K562 (cell line): ENCODE results near the gene NDUFAF3. TPM values are rescaled to one million over a fixed set of nuclear protein-coding genes. Genes with fewer than 3 reads are reported as not detected.

Source experiments
- CXXC5 ChIP-seq: fragments of 250-450 bp; sonication (Bioruptor Pico); IDR thresholded peaks from 2 replicates; pipeline ENCODE4 v1.8.0; 2022; ENCODE audit warnings: inconsistent platforms, mild to moderate bottlenecking, moderate library complexity
- FOXP1 ChIP-seq: sonication (generic); formaldehyde crosslinking; IDR thresholded peaks from 2 replicates; pipeline ENCODE4 v1.8.0; 2022; ENCODE audit warnings: mild to moderate bottlenecking, missing genetic modification reagents
- NFYB ChIP-seq: IDR thresholded peaks from 2 replicates; pipeline ENCODE4 v1.6.1; 2011; ENCODE audit warnings: mild to moderate bottlenecking, moderate library complexity; ENCODE audit not compliant: insufficient read length; ENCODE audit errors: extremely low read depth
- SIN3A ChIP-seq, 2 experiments: fragments of 150-350 bp in 1 of 2; IDR thresholded peaks; 2 replicates each; pipeline ENCODE4 v1.6.1; 2011 to 2016; ENCODE audit warnings: borderline replicate concordance in 2 of 2, low read depth in 2 of 2, low read length in 2 of 2, mild to moderate bottlenecking in 2 of 2, moderate library complexity in 2 of 2; ENCODE audit not compliant: control insufficient read depth in 1 of 2
- SPI1 ChIP-seq: IDR thresholded peaks from 2 replicates; pipeline ENCODE4 v1.6.1; 2011; ENCODE audit warnings: low read depth, low read length, control low read depth, borderline replicate concordance
- ZNF830 ChIP-seq: fragments of 250-450 bp; sonication (Bioruptor Pico); IDR thresholded peaks from 2 replicates; pipeline ENCODE4 v1.5.0; 2021; ENCODE audit warnings: mild to moderate bottlenecking
- ZZZ3 ChIP-seq: fragments of 450-650 bp; IDR thresholded peaks from 2 replicates; pipeline ENCODE4 v1.6.1; 2016; ENCODE audit warnings: antibody characterized with exemption, mild to moderate bottlenecking, moderate library complexity
- polyA plus RNA-seq, 8 experiments: library from polyadenylated mRNA; depleted of rRNA in 4 of 8; stranded (reverse) in 5 of 8; unstranded in 3 of 8; fragments of >200 nt; fragmentation: Nextera tagmentation in 2 of 8; fragmentation: Illumina TruSeq in 1 of 8; extraction: Ambion mirVana in 2 of 8; extraction: Trizol in 1 of 8; gene quantifications; 2 replicates each; pipeline versions ENCODE4 v1.2.1 to v1.2.3, GENCODE V29; 2011 to 2014; ENCODE audit warnings: inconsistent platforms in 1 of 8, missing spikeins in 1 of 8
- total RNA-seq, 7 experiments: library from RNA; depleted of rRNA in 6 of 7; stranded (reverse); fragments of >200 nt in 6 of 7; fragmentation: Illumina TruSeq in 2 of 7; extraction: Trizol in 2 of 7; gene quantifications; 2 replicates each; pipeline versions ENCODE4 v1.2.1 to v1.2.3, GENCODE V29; 2011 to 2021; ENCODE audit warnings: low replicate concordance in 1 of 7
- TF ChIP-seq, protein P1 (sequence below), 2 experiments: fragments of 250-450 bp in 1 of 2; fragments of 450-650 bp in 1 of 2; sonication (Bioruptor Pico) in 1 of 2; IDR thresholded peaks; 2 replicates each; pipeline versions ENCODE4 v1.6.1 to v1.8.0; 2016 to 2021; ENCODE audit warnings: mild to moderate bottlenecking in 2 of 2, moderate library complexity in 2 of 2, missing compliant biosample characterization in 1 of 2, missing genetic modification characterization in 1 of 2
- TF ChIP-seq, protein P2 (sequence below): fragments of 450-650 bp; IDR thresholded peaks from 2 replicates; pipeline ENCODE4 v1.6.1; 2017; ENCODE audit warnings: mild to moderate bottlenecking, moderate library complexity
- TF ChIP-seq, protein P3 (sequence below), 2 experiments: IDR thresholded peaks; 2 replicates each; pipeline ENCODE4 v1.6.1; 2011; ENCODE audit warnings: borderline replicate concordance in 1 of 2, control low read depth in 1 of 2, low read depth in 1 of 2, low read length in 1 of 2, mild to moderate bottlenecking in 1 of 2, mixed read lengths in 1 of 2, moderate library complexity in 1 of 2; ENCODE audit not compliant: insufficient read depth in 1 of 2, insufficient read length in 1 of 2, poor library complexity in 1 of 2, severe bottlenecking in 1 of 2; ENCODE audit errors: extremely low read depth in 1 of 2
- TF ChIP-seq, protein P4 (sequence below): sonication (generic); formaldehyde crosslinking; IDR thresholded peaks from 2 replicates; pipeline ENCODE4 v1.8.0; 2022; ENCODE audit warnings: missing genetic modification reagents, mild to moderate bottlenecking, borderline replicate concordance
- TF ChIP-seq, protein P5 (sequence below): sonication (generic); formaldehyde crosslinking; IDR thresholded peaks from 2 replicates; pipeline ENCODE4 v1.8.0; 2022; ENCODE audit warnings: missing genetic modification reagents, mild to moderate bottlenecking, moderate library complexity, borderline replicate concordance
- TF ChIP-seq, protein P6 (sequence below): fragments of 250-450 bp; sonication (Bioruptor Pico); IDR thresholded peaks from 2 replicates; pipeline ENCODE4 v1.4.0; 2020; ENCODE audit warnings: mild to moderate bottlenecking
- TF ChIP-seq, protein P7 (sequence below): fragments of 250-450 bp; sonication (Bioruptor Pico); IDR thresholded peaks from 2 replicates; pipeline ENCODE4 v1.8.0; 2021; ENCODE audit warnings: mild to moderate bottlenecking, moderate library complexity

The NDUFAF3 gene
- total and polyA plus RNA-seq, 9 of the 15 experiments (the other 6 are each of a cell fraction or from before 2014, with no cell fraction given), result 17.0 to 127 (median 36.3) TPM

DNA sequence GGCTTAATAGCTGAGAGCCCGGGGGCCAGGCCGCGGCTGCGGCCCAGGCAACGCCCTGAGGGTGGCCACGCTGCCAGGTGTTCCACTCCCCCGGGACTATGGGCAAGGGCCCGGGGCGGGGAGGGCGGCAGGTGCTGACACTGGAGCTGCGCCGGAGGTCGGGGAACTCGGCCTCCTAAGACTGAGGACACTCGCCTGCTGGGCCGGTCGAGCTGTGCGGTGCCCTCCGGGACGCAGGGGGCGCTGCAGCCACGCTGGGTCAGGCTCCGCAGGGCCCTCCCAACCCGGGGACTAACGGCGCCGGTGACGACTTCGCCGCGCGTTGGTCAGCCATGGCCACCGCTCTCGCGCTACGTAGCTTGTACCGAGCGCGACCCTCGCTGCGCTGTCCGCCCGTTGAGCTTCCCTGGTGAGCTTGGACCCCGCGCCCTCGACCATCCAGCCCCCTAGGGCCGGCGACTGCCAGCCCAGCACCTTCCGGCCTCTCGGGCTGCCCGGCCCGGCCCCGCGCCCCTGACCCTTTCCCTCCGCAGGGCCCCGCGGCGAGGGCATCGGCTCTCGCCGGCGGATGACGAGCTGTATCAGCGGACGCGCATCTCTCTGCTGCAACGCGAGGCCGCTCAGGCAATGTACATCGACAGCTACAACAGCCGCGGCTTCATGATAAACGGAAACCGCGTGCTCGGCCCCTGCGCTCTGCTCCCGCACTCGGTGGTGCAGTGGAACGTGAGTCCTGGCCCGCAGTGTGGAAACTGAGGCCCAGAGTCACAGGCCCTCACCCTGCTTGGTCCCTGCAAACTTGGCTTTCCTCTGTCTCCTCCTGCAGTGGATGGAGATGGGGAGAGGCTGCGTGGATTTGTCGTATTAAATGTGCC, at the start of gene NDUFAF3 (continued):
- no peak for TF ChIP-seq NFYB
- TF ChIP-seq, protein P1, sequence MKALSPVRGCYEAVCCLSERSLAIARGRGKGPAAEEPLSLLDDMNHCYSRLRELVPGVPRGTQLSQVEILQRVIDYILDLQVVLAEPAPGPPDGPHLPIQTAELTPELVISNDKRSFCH (CRISPR knock-in tag; IDR thresholded peaks at IDR 0.05), result no peak
- TF ChIP-seq, protein P1 (tag; IDR thresholded peaks at IDR 0.05), result no peak
- peak; percentile 75 for TF ChIP-seq CXXC5 (CRISPR knock-in tag)
- TF ChIP-seq SPI1, result no peak
- TF ChIP-seq, protein P2, sequence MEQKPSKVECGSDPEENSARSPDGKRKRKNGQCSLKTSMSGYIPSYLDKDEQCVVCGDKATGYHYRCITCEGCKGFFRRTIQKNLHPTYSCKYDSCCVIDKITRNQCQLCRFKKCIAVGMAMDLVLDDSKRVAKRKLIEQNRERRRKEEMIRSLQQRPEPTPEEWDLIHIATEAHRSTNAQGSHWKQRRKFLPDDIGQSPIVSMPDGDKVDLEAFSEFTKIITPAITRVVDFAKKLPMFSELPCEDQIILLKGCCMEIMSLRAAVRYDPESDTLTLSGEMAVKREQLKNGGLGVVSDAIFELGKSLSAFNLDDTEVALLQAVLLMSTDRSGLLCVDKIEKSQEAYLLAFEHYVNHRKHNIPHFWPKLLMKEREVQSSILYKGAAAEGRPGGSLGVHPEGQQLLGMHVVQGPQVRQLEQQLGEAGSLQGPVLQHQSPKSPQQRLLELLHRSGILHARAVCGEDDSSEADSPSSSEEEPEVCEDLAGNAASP, result no peak
- TF ChIP-seq, protein P3, sequence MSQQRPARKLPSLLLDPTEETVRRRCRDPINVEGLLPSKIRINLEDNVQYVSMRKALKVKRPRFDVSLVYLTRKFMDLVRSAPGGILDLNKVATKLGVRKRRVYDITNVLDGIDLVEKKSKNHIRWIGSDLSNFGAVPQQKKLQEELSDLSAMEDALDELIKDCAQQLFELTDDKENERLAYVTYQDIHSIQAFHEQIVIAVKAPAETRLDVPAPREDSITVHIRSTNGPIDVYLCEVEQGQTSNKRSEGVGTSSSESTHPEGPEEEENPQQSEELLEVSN (IDR thresholded peaks at IDR 0.05; ENCODE audit: borderline replicate concordance in 1 of 2, extremely low read depth in 1 of 2, insufficient read depth in 1 of 2, insufficient read length in 1 of 2, low read depth in 1 of 2, low read length in 1 of 2, poor library complexity in 1 of 2, severe bottlenecking in 1 of 2), result peak; percentile 51 to 54
- TF ChIP-seq SIN3A (IDR thresholded peaks at IDR 0.05; ENCODE audit: borderline replicate concordance in 2 of 2, control insufficient read depth in 1 of 2, low read depth in 2 of 2, low read length in 2 of 2), result peak; percentile 15 to 33; a peak in 1 of 4 replicates
- TF ChIP-seq ZNF830 (CRISPR knock-in tag), result no peak
- TF ChIP-seq FOXP1 (CRISPR knock-in tag), result peak; percentile 93; the same call in 1 of the 2 replicates
- TF ChIP-seq, protein P4, sequence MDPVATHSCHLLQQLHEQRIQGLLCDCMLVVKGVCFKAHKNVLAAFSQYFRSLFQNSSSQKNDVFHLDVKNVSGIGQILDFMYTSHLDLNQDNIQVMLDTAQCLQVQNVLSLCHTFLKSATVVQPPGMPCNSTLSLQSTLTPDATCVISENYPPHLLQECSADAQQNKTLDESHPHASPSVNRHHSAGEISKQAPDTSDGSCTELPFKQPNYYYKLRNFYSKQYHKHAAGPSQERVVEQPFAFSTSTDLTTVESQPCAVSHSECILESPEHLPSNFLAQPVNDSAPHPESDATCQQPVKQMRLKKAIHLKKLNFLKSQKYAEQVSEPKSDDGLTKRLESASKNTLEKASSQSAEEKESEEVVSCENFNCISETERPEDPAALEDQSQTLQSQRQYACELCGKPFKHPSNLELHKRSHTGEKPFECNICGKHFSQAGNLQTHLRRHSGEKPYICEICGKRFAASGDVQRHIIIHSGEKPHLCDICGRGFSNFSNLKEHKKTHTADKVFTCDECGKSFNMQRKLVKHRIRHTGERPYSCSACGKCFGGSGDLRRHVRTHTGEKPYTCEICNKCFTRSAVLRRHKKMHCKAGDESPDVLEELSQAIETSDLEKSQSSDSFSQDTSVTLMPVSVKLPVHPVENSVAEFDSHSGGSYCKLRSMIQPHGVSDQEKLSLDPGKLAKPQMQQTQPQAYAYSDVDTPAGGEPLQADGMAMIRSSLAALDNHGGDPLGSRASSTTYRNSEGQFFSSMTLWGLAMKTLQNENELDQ (CRISPR knock-in tag), result no peak
- TF ChIP-seq ZZZ3, result 0 out of 2 replicates have a peak, but pooled peaks have one; percentile 49
- TF ChIP-seq, protein P5, sequence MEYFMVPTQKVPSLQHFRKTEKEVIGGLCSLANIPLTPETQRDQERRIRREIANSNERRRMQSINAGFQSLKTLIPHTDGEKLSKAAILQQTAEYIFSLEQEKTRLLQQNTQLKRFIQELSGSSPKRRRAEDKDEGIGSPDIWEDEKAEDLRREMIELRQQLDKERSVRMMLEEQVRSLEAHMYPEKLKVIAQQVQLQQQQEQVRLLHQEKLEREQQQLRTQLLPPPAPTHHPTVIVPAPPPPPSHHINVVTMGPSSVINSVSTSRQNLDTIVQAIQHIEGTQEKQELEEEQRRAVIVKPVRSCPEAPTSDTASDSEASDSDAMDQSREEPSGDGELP (CRISPR knock-in tag), result peak; percentile 77; the same call in 1 of the 2 replicates
- TF ChIP-seq, protein P6, sequence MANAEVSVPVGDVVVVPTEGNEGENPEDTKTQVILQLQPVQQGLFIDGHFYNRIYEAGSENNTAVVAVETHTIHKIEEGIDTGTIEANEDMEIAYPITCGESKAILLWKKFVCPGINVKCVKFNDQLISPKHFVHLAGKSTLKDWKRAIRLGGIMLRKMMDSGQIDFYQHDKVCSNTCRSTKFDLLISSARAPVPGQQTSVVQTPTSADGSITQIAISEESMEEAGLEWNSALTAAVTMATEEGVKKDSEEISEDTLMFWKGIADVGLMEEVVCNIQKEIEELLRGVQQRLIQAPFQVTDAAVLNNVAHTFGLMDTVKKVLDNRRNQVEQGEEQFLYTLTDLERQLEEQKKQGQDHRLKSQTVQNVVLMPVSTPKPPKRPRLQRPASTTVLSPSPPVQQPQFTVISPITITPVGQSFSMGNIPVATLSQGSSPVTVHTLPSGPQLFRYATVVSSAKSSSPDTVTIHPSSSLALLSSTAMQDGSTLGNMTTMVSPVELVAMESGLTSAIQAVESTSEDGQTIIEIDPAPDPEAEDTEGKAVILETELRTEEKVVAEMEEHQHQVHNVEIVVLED (CRISPR knock-in tag), result peak; percentile 72
- TF ChIP-seq, protein P7, sequence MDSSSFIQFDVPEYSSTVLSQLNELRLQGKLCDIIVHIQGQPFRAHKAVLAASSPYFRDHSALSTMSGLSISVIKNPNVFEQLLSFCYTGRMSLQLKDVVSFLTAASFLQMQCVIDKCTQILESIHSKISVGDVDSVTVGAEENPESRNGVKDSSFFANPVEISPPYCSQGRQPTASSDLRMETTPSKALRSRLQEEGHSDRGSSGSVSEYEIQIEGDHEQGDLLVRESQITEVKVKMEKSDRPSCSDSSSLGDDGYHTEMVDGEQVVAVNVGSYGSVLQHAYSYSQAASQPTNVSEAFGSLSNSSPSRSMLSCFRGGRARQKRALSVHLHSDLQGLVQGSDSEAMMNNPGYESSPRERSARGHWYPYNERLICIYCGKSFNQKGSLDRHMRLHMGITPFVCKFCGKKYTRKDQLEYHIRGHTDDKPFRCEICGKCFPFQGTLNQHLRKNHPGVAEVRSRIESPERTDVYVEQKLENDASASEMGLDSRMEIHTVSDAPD (CRISPR knock-in tag), result no peak
